K562 (cell line): Measurements from ENCODE around the gene GIMAP8. TPM values are rescaled to one million over a fixed set of nuclear protein-coding genes. Genes with fewer than 3 reads are reported as not detected.

Experiments
- ATF2 ChIP-seq: sonication (generic); formaldehyde crosslinking; IDR thresholded peaks from 2 replicates; pipeline ENCODE4 v1.8.1; 2022; ENCODE audit warnings: missing genetic modification reagents
- CHD7 ChIP-seq: fragments of 200-600 bp; sonication (generic); IDR thresholded peaks from one replicate; pipeline ENCODE4 v1.6.1; 2012; ENCODE audit warnings: mild to moderate bottlenecking, low read depth, low read length, inconsistent platforms
- ERF ChIP-seq: fragments of 450-650 bp; formaldehyde crosslinking; IDR thresholded peaks from 2 replicates; pipeline ENCODE4 v1.4.0; 2020; ENCODE audit warnings: mild to moderate bottlenecking, mixed read lengths
- HCFC1 ChIP-seq: IDR thresholded peaks from 2 replicates; pipeline ENCODE4 v1.6.1; 2012; ENCODE audit warnings: low read depth, low read length, improper control_type of control experiment
- SMC3 ChIP-seq: conservative IDR thresholded peaks from 2 replicates; pipeline ENCODE4 v1.6.1; 2011; ENCODE audit warnings: low read depth, low read length, improper control_type of control experiment; ENCODE audit not compliant: insufficient read depth
- TFAP4 ChIP-seq: sonication (generic); formaldehyde crosslinking; IDR thresholded peaks from 2 replicates; pipeline ENCODE4 v1.8.0; 2022; ENCODE audit warnings: missing genetic modification reagents, mild to moderate bottlenecking, moderate library complexity, borderline replicate concordance
- USF2 ChIP-seq: sonication (generic); formaldehyde crosslinking; IDR thresholded peaks from 2 replicates; pipeline ENCODE4 v1.5.0; 2020; ENCODE audit warnings: missing genetic modification reagents
- polyA plus RNA-seq, 8 experiments: library from polyadenylated mRNA; depleted of rRNA in 4 of 8; stranded (reverse) in 5 of 8; unstranded in 3 of 8; fragments of >200 nt; fragmentation: Nextera tagmentation in 2 of 8; fragmentation: Illumina TruSeq in 1 of 8; extraction: Ambion mirVana in 2 of 8; extraction: Trizol in 1 of 8; gene quantifications; 2 replicates each; pipeline versions ENCODE4 v1.2.1 to v1.2.3, GENCODE V29; 2011 to 2014; ENCODE audit warnings: inconsistent platforms in 1 of 8, missing spikeins in 1 of 8
- total RNA-seq, 7 experiments: library from RNA; depleted of rRNA in 6 of 7; stranded (reverse); fragments of >200 nt in 6 of 7; fragmentation: Illumina TruSeq in 2 of 7; extraction: Trizol in 2 of 7; gene quantifications; 2 replicates each; pipeline versions ENCODE4 v1.2.1 to v1.2.3, GENCODE V29; 2011 to 2021; ENCODE audit warnings: low replicate concordance in 1 of 7

Gene GIMAP8
- total and polyA plus RNA-seq, 9 of the 15 experiments (the other 6 are each of a cell fraction or from before 2014, with no cell fraction given), result not detected

GRCh38 chr7:150448789-150449147 lies 1.7 kb upstream of the GIMAP8 start (continued):
- no peak for TF ChIP-seq USF2
- 0 out of 2 replicates have a peak, but pooled peaks have one; percentile 25 for TF ChIP-seq ERF (CRISPR knock-in tag)
- TF ChIP-seq TFAP4 (CRISPR knock-in tag), result peak; percentile 55; the same call in 1 of the 2 replicates
- 0 out of 2 replicates have a peak, but pooled peaks have one; percentile 21 for TF ChIP-seq HCFC1
- peak; percentile 96 for TF ChIP-seq SMC3
- TF ChIP-seq ATF2 (CRISPR knock-in tag), result no peak
- TF ChIP-seq CHD7, result peak; percentile 48
- TF ChIP-seq, all 486 proteins: peak for 38
